Gastrocnemius medialis (tissue), 4 donors: ENCODE results near the gene ERICH6. TPM values are rescaled to one million over a fixed set of nuclear protein-coding genes. Genes with fewer than 3 reads are reported as not detected.

Experiments used
- ATAC-seq, 2 donors: fragments of 150-250 bp; one replicate each; pipeline ENCODE4 v1.9.1; 2016
- DNase-seq, 2 donors: peaks; one replicate each; pipeline ENCODE4 v3.0.0-alpha.2; 2019
- H3K27ac ChIP-seq, 4 donors: fragments of 200-600 bp; sonication (generic); 1 replicate in 1 of 4; 2 replicates in 3 of 4; pipeline ENCODE4 v1.5.1; 2016 to 2018; ENCODE audit warnings: mild to moderate bottlenecking in 2 of 4, moderate library complexity in 1 of 4
- H3K27me3 ChIP-seq, 3 donors: fragments of 200-600 bp; sonication (generic) in 2 of 3; 1 replicate in 1 of 3; 2 replicates in 2 of 3; pipeline versions ENCODE4 v1.5.1 to v1.6.0; 2016 to 2019; ENCODE audit warnings: mild to moderate bottlenecking in 1 of 3, moderate library complexity in 1 of 3
- H3K36me3 ChIP-seq, 2 donors: fragments of 200-600 bp; sonication (generic) in 1 of 2; one replicate each; pipeline ENCODE4 v1.5.1; 2017 to 2018
- H3K4me1 ChIP-seq, 2 donors: fragments of 200-600 bp; sonication (generic) in 1 of 2; one replicate each; pipeline ENCODE4 v1.5.1; 2016 to 2017; ENCODE audit warnings: mild to moderate bottlenecking in 2 of 2
- H3K4me3 ChIP-seq, 4 donors: fragments of 200-600 bp; sonication (generic) in 3 of 4; 1 replicate in 1 of 4; 2 replicates in 3 of 4; pipeline ENCODE4 v1.5.1; 2016 to 2019; ENCODE audit warnings: mild to moderate bottlenecking in 2 of 4
- H3K9me3 ChIP-seq, 3 donors: fragments of 200-600 bp; sonication (generic) in 2 of 3; 1 replicate in 1 of 3; 2 replicates in 2 of 3; pipeline ENCODE4 v1.5.1; 2016 to 2019
- POLR2A ChIP-seq, 2 donors: fragments of 450-650 bp; IDR thresholded peaks; one replicate each; pipeline ENCODE4 v1.6.1; 2017; ENCODE audit warnings: antibody characterized with exemption in 2 of 2, mild to moderate bottlenecking in 2 of 2, moderate library complexity in 2 of 2
- in situ Hi-C, 4 donors: fragments of 200-750 bp; cut with MboI; loops; one replicate each; pipeline versions ENCODE4 v1.15.0 to v1.8.0; 2017; ENCODE audit warnings: low sequenced_read_pairs in 4 of 4
- intact Hi-C: fragments of 100-400 bp; cut with DNase I; formaldehyde crosslinking; loops from one replicate; pipeline ENCODE4 v1.15.1; 2023; ENCODE audit warnings: low total_unique reads
- total RNA-seq, 4 donors: library from RNA; depleted of rRNA; stranded (reverse); fragments of >200 nt; gene quantifications; one replicate each; pipeline versions ENCODE4 v1.1.0 to v1.2.3, GENCODE V29; 2016
- TF ChIP-seq, protein P1 (sequence below), 5 experiments: fragments of 450-650 bp in 3 of 5; fragments of 200-600 bp in 2 of 5; sonication (generic) in 2 of 5; IDR thresholded peaks in 4 of 5; conservative IDR thresholded peaks in 1 of 5; 1 replicate in 4 of 5; 2 replicates in 1 of 5; pipeline ENCODE4 v1.5.1; 2016 to 2019; ENCODE audit warnings: antibody characterized with exemption in 5 of 5, mild to moderate bottlenecking in 3 of 5, moderate library complexity in 3 of 5

ERICH6 gene
- total RNA-seq, 4 donors from 2014 or later = not detected

DNA sequence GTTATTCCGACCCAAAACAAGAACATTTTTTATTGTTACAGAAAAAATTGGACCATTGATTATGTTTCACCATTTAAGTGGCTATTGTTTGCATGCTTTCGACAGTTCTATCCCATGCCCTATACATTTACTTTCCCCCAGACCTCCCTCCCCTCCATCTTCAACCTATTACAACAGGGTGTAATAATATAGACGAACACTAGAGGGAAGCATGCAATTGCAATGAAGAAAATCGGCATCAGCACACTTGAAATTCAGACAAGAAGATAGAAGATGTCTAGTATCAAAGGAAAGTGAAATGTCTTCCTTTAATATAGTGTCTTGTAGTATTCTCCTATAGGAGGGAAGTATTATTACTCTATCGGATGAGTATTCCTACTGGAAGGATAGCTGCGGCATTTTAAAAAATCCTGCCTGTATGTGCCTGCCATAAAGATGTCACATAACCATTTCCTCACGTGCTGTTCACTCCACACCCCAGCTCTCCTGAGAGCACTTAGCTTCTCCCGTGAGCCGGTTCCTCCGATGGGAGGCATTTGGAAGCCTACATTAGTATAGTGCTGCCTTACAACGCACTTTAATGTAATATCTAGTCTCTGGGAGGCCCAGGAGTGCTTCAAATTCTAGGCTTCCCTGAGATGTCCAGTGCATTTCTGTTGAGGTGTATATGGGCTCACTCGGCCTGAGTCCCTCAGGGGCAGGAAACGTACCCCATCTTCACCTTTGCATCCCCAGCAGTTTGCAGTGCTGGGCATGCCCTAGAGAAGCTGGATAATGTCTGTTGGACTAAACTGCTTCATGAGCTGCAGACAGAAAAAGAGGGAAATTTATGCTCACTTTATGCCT lies 17.8 kb upstream of the ERICH6 start:
- H3K27ac ChIP-seq = no peak overlapping the region
- H3K9me3 ChIP-seq = no peaks in the 10 kb centered on the region
- ATAC-seq = peak; percentile 86 to 87
- intact Hi-C loops = loop anchor here (1.0 to 2.0 kb wide), 3 partner anchors 69 to 425 kb away; no protein-coding TSS in a partner anchor
- H3K27me3 ChIP-seq = no peaks in the 10 kb centered on the region
- no peak overlapping the region for H3K4me3 ChIP-seq
- in situ Hi-C loops = loop anchor here in 3 of 4 donors (5.0 to 10.0 kb wide), 4 partner anchors 63 to 423 kb away; no protein-coding TSS in a partner anchor
- H3K36me3 ChIP-seq = no peaks in the 10 kb centered on the region
- DNase-seq = no peak
- no peak for TF ChIP-seq POLR2A (IDR thresholded peaks at IDR 0.05)
- TF ChIP-seq, protein P1, sequence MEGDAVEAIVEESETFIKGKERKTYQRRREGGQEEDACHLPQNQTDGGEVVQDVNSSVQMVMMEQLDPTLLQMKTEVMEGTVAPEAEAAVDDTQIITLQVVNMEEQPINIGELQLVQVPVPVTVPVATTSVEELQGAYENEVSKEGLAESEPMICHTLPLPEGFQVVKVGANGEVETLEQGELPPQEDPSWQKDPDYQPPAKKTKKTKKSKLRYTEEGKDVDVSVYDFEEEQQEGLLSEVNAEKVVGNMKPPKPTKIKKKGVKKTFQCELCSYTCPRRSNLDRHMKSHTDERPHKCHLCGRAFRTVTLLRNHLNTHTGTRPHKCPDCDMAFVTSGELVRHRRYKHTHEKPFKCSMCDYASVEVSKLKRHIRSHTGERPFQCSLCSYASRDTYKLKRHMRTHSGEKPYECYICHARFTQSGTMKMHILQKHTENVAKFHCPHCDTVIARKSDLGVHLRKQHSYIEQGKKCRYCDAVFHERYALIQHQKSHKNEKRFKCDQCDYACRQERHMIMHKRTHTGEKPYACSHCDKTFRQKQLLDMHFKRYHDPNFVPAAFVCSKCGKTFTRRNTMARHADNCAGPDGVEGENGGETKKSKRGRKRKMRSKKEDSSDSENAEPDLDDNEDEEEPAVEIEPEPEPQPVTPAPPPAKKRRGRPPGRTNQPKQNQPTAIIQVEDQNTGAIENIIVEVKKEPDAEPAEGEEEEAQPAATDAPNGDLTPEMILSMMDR (IDR thresholded peaks at IDR 0.05 in 4 of 5, conservative IDR thresholded peaks at IDR 0.05 in 1 of 5) = peak; percentile 80 to 87 (median 82)
- H3K4me1 ChIP-seq = no peaks in the 10 kb centered on the region

DNA sequence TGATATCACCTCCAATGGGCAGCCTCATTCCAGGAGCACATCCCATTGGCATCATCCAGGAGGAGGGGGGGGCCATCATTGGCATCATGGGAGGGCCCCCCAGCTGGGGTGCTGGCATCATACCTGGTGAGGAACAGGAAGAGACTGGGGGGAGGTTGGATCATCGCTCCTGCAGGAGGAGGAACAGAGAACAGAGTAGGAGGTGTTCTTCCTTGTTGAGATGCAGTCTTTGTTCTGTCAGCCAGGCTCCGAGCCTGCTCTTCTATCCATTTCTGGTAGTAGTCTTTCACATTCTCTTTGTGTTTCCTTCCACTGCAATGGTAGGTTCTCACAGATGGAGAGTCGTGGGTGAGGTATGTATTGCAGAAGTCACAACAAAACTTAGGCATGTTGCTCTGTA lies 16.7 kb upstream of the ERICH6 start:
- in situ Hi-C loops (loop anchor here in 3 of 4 donors (5.0 to 10.0 kb wide), 4 partner anchors 64 to 424 kb away; no protein-coding TSS in a partner anchor), intact Hi-C loops (loop anchor here (2.0 kb wide), 1 partner anchor 70 kb away; no protein-coding TSS in a partner anchor)
- Histone ChIP-seq H3K9me3 (no peaks in the 10 kb centered on the region), H3K27ac (no peak overlapping the region), H3K4me1 (no peaks in the 10 kb centered on the region), H3K36me3 (no peaks in the 10 kb centered on the region), H3K4me3 (no peak overlapping the region), H3K27me3 (no peaks in the 10 kb centered on the region)
- ATAC-seq = no peak
- no peak for TF ChIP-seq POLR2A (IDR thresholded peaks at IDR 0.05)
- TF ChIP-seq, protein P1 (IDR thresholded peaks at IDR 0.05 in 4 of 5, conservative IDR thresholded peaks at IDR 0.05 in 1 of 5) = no peak
- DNase-seq = no peak

DNA sequence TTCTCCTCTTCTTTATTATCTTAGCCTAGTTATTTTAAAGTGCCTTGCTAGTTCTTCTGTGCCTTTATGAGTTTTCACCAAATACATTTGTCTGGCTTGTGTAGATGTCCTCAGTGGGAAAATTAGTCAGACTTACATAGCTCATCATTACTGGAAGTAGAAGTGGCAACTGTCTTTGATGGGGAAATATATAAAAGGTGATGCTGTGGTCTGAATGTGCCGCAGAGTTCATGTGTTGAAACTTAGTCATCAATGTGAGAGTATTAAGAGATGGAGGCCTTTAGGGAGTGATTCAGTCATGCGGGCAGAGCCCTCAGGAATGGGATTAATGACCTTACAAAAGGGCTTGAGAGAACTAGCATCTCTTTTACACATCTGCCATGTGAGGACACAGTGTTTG lies 6.4 kb upstream of the ERICH6 start:
- H3K4me3 ChIP-seq = no peak overlapping the region
- no peak overlapping the region for H3K27ac ChIP-seq
- no peaks in the 10 kb centered on the region for H3K36me3 ChIP-seq
- DNase-seq = no peak
- no peaks in the 10 kb centered on the region for H3K4me1 ChIP-seq
- intact Hi-C loops (no loop called here), in situ Hi-C loops (loop anchor here in 1 of 4 donors (10.0 kb wide), 1 partner anchor 435 kb away; no protein-coding TSS in a partner anchor)
- TF ChIP-seq, protein P1 (IDR thresholded peaks at IDR 0.05 in 4 of 5, conservative IDR thresholded peaks at IDR 0.05 in 1 of 5) = no peak
- no peak for TF ChIP-seq POLR2A (IDR thresholded peaks at IDR 0.05)
- no peak for ATAC-seq
- H3K27me3 ChIP-seq = no peaks in the 10 kb centered on the region
- H3K9me3 ChIP-seq = no peaks in the 10 kb centered on the region

DNA sequence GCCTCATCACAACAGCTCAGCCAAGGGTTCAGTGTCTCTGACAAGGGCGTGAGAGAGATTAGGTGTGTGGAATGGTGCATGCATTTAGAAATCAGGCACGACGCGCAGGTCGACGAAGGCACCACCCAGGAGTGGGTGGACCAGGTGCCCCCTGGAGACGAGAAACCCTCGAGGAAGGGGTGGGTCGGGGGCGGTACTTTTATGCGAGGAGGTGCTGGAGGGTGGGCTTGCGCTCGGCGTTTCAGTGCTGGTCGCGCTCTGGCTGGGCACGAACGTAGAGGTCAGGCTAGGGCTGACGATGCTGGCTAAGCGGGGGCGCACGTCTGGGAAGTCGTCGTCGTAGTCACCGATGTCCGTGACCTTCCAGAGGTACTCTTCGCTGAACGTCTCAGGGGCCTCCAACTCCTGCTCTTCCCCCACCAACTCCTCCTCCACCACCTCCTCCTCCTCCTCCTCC lies 393 bp downstream of the ERICH6 start:
- Histone ChIP-seq H3K27ac (peak overlapping the region; percentile 23 to 64 (median 60)), H3K27me3 (no peaks in the 10 kb centered on the region), H3K4me3 (peak overlapping the region; percentile 54 to 73 (median 66)), H3K4me1 (peaks cover 0 to 12% of the 10 kb centered on the region in 2 donors), H3K9me3 (no peaks in the 10 kb centered on the region), H3K36me3 (no peaks in the 10 kb centered on the region)
- TF ChIP-seq POLR2A (IDR thresholded peaks at IDR 0.05) = no peak
- TF ChIP-seq, protein P1 (IDR thresholded peaks at IDR 0.05 in 4 of 5, conservative IDR thresholded peaks at IDR 0.05 in 1 of 5) = no peak
- no peak for DNase-seq
- ATAC-seq = peak; percentile 30 to 45
- in situ Hi-C loops = no loop called here
- intact Hi-C loops = loop anchor here (5.0 kb wide), 3 partner anchors 59 to 156 kb away; partner anchors contain the start of genes EIF2A, SERP1 and SIAH2
